ENCODE results near the gene TAX1BP1.
"Not testable (repeated sequence)": the region's sequence is repeated elsewhere in the genome, so short reads cannot be mapped to it uniquely, and the experiment has no call there.

TAX1BP1 gene

DNA sequence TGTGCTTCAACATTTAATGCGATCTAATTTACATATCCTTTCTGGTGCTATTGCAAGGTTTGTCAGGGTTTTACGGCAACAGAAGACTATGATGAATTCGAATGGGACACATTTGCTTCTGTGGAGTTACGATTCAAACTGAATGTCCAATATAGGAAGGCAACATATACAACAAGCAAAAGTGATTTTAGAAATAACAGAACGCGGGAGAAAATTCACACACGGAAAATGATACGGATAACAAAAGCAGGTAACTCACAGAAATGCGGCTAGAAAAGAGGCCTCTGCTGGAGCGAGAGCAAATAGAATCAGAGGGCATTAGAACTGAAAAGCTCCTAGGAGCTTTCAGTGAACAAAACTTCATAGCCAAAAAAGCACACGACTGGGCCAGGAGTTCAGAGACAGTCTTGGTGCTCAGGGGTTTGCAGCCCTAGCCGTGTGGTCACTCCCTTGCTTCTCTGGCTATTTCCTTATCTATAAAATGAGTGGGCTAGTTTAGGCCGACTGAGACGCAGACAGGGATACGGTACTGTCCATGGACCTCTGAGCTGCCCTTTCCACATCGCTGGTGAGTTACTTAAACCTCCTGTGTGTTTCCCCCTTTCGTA, 557 bp upstream of the TAX1BP1 start:
- no peak for DNase-seq

DNA sequence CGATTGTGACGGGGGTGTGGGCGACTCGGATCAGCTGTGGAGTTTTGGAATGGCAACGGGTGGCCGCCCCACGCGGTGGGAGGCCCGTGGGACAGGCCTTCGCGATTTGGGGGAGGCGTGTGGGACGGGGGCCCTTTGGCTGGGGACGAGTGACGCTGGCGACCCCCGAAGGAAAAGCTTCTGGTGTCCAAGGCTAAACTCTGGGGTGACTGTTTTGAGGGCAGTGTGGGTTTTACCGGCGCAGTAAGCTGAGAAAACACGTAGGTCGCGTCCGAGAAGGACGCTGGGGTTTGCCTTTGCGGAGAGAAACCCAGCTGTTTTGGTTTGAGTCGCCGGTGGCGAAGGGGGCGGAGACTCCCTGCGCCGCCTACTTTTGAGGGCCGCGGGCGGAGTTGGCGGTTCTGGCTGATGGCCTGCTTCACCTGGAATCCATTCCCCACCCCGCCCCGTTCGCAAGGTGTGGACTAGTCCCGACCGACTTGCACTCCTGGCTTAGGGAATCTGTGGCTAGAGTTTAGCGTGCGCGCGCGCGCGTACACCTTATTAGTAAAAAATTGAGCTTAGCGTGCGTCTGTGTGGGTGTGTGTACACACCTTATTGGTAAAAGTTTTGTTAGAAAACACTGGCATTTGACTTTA, 606 bp downstream of the TAX1BP1 start:
- peak; percentile 79 for DNase-seq

DNA sequence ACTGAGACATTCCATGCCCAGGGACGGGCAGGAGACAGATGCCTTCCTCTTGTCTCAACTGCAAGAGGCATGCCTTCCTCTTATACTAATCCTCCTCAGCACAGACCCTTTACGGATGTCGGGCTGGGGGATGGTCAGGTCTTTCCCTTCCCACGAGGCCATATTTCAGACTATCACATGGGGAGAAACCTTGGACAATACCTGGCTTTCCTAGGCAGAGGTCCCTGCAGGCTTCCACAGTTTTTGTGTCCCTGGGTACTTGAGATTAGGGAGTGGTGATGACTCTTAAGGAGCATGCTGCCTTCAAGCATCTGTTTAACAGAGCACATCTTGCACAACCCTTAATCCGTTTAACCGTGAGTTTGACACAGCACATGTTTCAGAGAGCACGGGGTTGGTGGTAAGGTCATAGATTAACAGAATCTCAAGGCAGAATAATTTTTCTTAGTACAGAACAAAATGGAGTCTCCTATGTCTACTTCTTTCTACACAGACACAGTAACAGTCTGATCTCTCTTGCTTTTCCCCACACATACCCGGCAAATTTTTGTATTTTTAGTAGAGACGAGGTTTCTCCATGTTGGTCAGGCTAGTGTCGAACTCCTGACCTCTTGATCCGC, 2.2 kb downstream of the TAX1BP1 start:
- not testable (repeated sequence) for DNase-seq

DNA sequence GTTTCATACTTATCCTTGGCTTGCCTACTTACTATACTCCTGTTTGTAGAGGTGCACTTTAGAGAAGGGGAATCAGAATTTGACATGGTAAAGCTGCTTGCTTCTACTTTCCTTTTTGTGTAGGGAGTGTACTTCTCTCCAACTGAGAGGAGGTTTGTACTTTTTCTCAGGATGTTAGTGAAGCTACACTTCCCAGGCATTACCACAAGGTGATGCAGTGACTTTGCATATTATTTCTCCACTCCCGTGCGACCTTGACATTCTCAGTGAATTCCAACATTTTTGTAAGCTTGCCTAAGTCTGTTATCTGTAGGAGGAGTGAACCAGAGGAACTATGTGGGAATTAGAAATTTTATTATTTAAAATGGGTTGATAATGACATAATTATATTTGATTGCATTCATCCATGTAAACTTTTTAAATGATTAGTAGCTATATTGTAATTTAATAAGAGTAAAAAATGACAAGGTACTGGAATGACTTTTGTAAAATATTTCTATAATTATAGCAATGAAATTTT, 5.2 kb downstream of the TAX1BP1 start:
- no peak for DNase-seq

DNA sequence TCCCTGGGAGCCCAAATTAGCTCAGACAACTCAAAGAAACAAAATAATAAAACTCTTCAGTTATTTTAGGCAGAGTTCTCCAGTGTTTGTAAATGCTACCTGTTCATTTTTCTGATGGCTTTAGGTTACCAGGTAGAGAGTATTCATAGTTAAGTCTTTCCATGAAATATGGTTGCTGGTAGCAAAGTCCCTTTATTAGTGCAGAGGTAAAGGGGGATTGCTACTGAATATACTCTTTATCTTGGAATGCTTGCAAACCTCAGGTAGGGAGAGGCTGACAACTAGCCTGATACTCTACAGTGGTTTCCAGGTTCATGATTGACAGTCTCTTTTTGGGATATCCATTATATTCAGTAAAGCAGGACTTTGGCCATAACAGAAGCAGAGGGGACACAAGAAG, 6.5 kb downstream of the TAX1BP1 start:
- DNase-seq: no peak

DNA sequence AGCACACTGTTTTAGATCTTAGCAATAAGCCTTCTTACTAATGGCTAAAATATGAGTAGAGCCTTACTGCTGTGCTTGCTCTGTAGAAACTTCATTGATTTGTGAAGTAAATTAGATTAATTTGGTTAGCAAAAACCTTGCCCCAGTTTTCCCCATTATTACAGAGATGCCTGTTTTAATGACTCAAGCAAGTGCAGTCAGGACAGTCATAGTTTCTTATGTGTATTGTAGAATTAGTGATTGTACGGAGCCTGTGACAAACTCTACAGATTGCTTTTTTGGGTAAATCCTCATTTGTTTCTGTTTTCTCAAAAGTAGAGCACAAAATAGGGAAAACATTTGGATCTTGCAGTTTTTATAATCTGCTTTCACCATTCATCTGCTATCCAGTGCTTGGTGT, 7.0 kb downstream of the TAX1BP1 start:
- no peak for DNase-seq

DNA sequence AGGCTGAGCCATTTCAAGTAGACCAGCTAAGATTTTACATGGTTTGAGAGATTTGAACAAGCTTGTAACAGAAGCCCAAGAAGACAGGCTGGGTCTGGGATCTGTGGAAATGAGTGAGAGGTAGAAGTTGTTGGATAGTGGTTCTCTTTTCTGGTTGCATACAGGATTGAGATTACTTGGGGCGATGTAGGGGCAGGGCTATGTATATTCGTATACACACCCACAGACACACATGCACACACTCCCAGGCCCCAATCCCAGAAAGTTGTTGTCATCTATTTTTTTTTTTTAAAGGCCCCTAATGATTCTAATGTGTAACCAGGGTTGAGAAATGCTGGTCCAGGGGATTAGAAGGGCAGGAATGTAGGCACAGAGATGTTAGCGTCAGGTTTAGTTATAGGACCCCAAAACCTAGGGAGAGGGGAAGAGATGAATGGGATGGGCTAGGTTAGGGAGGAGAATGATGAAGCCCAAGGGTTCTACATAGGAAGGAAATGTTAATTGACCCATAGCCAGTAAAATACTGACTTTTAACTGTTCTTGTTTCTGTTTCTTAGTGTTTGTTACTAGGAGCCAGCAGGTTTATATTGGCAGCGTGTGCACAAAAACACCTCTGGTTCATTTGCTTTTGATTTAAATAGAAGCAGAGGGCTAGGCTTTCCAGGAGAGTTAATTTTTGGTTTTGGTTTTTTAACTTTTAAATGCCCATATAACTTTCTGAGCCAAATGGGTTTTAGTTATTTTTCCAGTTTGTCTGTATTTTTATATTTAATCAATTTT, 7.8 kb downstream of the TAX1BP1 start:
- no peak for DNase-seq

DNA sequence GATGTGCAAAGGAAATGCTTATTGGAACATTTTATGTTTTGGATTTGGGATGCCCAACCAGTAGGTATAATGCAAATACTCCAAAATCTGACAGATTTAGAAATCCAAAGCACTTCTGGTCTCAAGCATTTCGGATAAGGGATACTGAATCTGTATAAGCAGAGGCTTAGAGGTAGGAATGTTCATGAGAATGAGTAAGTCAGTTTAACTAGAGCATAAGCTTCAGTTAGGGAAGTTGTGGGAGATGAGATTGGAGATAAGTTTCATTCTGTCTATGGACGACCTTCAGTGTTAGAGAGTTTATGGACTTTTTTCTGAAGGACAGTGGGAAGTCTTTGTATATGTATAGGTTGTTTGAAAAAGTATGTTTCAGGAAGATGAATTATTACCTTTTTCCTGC, 10.4 kb downstream of the TAX1BP1 start:
- DNase-seq: no peak

DNA sequence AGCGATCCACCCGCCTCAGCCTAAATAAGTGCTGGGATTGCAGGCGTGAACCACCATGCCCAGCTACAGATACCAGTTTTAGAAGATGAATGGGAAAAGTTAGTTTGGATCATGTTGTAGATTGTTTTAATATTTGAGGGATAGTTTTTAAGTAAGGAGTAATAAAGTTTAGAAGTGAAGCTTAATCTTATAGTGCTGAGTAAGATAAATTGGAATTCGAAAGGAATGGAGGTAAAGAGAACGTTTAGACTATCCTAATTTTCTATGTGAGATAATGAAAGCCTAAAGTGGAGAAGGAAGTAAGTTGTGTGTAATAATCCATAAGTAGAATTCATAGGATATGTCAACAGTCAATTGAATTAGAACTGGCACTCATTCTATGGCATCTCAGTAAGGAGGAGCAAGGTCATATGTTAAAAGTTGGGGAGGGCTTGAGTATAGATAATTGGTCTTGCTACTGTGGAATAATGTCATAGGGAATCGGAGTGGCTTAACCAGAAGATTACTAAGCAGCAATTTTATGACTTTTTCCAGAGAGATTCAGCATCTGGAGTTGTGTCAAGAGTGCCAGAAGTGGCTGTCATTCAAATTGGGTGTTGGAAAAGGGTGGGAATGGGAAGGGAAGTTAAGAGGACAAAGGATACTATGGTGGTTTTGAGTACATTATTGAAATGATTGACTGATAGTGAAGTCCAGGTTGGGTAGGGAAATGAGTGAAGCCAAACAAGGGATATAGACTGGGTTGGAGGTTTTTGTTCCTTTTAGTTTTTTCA, 12.1 kb downstream of the TAX1BP1 start:
- DNase-seq: no peak

DNA sequence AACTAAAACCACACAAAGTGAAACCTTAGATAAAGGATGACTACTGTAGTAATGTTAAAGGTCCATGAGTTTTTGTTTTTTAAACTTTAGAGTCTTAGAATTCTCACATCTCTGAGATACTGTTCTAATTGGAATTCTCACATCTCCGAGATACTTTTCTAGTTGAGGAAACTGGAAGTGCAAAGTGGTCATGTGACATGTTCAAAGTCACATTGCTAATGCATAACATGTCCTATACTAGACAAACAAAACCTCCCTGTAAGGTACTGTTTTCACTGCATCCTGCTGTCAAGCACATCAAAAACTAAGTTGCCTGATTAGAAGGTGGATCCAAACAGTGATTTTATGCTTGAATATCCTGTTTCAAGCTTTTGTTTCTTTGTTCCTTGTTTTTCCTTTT, 13.9 kb downstream of the TAX1BP1 start:
- DNase-seq: no peak

DNA sequence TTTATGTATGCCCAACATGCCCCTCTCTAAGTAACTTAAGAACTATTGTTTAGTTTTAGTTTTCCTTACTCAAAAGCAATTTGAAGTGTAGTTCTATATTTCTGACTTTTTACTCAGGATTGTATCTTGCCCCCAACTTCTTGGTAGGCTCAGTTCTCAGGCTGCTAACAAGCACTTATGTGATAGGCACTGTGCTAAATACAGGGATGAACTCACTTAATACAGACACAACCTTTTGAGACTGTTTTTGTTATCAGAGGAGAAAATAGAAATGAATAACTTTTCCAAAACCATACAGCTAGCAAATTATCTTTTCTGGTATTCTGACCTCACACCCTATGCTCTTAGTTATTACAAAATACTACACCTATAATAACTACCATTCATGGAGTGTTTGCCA, 16.3 kb downstream of the TAX1BP1 start:
- no peak for DNase-seq

DNA sequence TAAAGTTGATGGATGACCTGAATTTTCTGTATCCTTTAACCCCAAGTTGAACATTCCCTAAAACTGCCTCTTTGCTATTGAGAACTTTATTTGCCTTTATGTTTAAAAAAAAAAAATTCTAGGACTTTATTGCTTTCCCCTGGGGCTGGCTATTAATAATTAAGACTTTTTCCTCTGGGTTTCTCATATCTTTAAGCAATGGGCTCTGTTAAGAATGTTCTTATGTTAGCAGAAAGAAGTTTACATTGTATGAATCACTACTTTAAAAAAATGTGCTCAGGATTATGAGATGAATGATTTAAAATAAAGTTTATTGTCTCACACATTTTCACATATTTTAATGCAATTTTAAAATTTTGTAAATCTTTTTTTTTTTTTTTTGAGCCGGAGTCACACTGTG, 19.5 kb downstream of the TAX1BP1 start:
- DNase-seq: no peak

DNA sequence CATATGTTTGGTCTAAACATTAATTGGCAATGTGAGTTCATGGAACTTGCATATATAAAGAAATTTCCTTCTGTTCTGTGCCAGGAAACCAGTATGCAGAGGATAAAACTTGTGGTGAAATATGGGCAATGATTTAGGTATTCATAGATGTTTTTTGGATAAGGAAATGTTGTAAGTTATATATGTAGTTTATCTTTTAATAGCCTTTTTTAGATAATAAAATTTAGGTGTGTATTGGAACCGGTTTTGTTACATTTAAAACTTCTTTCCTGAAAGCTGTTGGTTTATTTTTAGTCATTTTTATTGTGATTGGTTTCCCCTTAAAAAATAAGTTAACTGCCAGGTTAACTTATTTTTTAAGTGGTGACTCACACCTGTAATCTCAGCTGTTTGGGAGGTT, 22.1 kb downstream of the TAX1BP1 start:
- no peak for DNase-seq

DNA sequence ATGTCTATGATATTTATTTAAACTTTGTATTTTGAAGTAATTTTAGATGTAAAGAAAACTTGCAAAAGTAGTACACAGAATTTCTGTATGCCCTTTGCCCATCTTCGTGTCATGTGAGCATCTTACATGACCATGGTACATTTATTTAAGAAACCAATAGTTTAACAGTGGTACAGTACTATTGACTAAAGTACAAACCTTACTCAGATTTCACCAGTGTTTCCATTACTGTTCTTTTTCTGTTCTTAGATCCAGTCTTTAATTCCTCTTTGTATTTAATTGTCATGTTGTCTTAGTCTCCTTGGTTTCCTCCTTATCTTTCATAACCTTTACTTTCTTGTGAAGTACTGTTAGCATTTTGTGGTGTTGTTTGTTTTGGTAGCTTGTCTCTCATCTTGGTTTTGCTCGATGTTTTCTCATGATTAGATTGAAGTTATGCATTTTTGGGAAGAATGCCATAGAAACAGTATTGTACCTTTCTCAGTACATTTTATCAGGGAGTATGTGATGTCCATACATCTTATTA, 24.1 kb downstream of the TAX1BP1 start:
- no peak for DNase-seq

DNA sequence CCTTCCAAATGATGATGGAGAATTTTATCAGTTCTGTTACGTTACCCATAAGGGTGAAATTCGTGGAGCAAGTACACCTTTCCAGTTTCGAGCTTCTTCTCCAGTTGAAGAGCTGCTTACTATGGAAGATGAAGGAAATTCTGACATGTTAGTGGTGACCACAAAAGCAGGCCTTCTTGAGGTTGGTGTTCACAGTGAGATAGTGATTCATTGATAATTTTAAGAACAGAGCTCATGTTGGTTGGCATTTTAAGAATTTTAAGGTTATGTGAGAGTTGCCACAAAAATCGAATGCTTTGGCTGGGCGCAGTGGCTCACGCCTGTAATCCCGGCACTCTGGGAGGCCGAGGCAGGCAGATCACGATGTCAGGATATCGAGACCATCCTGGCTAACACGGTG, 25.9 kb downstream of the TAX1BP1 start:
- DNase-seq: no peak

DNA sequence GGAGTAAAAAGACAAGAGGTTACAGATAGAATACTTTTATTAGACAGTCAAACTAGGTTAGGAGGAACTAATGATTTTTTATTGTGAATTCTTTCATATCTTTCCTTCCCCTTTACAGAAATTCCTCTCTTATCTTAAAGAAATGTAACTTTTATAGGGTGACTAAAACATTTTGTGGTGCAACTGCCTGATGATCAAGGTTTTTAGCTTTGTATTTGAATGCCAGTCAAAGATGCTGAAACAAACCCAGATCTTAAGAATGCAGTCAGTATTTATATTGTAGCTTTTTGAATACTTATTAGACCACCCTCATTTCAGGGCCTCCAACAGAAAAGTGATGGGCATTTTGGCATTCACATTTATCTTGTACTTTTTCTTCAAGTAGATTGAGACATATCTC, 27.4 kb downstream of the TAX1BP1 start:
- DNase-seq: no peak

DNA sequence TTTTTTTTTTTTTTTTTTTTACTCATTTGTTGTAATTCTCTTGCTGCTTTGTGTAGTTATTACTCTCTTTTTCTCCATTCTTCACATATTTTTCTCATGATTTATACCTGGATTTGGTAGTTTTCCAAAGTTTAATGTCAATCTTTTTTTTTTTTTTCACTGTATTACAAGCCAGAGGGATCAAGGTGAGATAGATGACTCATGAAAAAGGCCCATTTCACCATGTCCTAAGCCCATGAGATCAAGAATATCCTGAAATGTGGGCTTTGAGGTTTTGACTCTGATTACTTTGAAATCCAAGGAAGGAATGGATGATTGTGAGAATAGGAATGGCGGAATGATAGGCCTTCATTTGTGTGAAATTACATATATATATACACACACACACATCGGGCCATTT, 31.1 kb downstream of the TAX1BP1 start:
- DNase-seq: no peak

DNA sequence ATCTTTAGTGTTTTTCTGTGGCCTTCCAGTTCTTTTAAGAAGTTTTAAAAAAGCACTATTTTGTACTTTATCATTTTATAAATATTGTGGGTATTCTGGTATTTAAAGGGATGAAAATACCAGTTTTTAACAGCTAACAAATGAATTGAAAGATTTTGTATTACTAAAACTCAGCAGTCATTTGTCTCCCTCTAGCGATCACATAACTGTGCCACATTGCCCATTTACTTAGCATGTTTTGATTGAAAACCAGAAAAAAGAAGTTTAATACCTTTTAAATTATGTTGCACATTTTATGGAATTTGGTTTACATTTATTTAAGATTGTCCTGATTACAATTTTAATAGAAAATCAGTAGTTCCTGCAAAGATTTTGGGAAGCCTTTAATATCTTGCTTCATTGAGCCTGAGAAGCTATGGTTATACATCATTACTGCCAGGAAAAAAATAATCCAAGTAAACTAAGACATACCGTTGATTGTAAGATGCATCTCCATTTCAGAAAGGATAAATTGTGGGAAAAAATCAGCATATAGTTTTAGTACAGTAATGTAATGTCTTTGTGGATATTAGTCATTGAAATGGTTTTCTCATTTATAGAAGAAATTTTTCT, 34.9 kb downstream of the TAX1BP1 start:
- DNase-seq: no peak

DNA sequence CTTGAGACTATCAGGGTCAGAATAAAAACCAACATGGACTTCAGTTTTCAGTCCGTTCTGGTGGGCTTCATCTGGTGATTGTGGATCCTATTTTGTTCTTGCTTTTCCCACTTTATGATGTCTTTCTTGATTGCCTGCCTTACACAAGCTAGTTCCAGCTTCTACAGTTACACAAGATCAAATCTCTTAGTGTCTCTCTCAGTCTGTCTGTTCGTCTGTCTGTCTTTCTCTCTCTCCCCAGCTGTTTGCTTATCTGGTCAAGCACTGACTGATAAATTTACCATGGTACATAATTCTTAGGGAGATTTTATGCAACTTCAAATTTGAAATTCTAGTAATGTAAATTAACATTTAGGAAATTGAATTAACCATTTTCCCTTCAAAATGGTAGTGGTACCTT, 35.8 kb downstream of the TAX1BP1 start:
- DNase-seq: no peak

DNA sequence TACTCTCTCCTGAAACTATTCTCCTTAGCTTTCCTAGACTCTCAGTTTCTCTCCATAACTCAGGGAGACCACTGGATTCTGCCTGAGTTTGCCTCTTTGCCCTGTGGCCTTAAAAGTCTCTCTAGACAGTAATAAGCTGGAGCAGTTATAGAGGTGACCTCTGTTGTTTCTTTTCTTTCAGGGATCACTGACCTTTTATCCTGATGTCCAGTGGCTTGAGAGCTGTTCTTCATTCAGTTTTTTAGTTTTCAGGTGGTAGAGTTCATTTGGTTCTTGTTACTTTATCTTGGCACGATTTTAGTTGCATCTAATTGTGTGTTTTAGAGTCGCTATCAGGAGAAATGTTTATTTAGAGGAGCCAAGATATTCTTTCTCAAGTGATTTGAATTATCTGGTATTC, 37.7 kb downstream of the TAX1BP1 start:
- DNase-seq: no peak

DNA sequence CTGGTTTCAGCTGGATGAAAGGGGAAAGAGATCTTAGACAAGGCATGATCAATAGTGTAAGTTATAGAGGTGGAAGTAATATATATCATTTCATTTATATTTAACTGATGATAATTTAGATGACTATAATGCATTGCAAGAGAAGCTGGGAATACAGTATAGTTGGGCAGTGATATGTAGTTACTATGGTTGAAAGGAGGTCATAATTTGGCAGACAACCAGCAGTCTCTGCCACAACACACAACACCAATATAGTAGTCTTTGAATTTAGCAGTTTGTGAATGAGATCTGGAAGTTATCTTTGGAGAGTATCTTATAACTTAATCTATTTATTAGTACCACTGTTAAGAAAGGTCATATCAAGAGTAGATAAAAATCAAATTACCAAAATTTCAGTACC, 39.9 kb downstream of the TAX1BP1 start:
- no peak for DNase-seq

DNA sequence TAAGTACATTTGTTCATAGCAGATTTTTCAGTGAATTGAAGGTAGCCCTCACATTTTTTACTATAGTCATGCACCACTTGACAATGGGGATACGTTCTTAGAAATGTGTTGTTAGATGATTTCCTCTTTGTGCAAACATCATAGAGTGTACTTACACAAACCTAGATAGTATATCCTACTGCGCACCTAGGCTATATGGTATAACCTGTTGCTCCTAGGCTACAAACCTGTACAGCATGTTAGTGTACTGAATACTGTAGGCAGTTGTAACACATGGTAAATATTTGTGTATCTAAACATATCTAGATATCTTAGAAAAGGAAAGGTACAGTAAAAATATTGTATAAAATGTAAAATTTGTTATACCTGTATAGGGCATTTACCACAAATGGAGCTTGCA, 41.2 kb downstream of the TAX1BP1 start:
- DNase-seq: no peak
